DND-41 (cell line): Measurements from ENCODE around the gene CLECL1.

Experiments
- ATAC-seq: fragments of 200-7000 bp; cut with Tn5 transposase; 3 replicates; pipeline ENCODE4 v1.9.1; 2021; ENCODE audit warnings: low read depth; ENCODE audit not compliant: insufficient read depth
- DNase-seq: peaks from one replicate; pipeline ENCODE4 v3.0.0-alpha.2; 2020
- H2AFZ ChIP-seq: 2 replicates; pipeline ENCODE4 v1.6.0; 2012; ENCODE audit warnings: low read depth, low read length
- H3K27ac ChIP-seq: 2 replicates; pipeline ENCODE4 v1.5.1; 2012; ENCODE audit warnings: low read length, inconsistent platforms
- H3K27me3 ChIP-seq: fragments of 200-600 bp; sonication (generic); 2 replicates; pipeline ENCODE4 v1.6.0; 2012; ENCODE audit warnings: low read length, mild to moderate bottlenecking, inconsistent platforms; ENCODE audit not compliant: insufficient read depth, poor library complexity
- H3K36me3 ChIP-seq: 2 replicates; pipeline ENCODE4 v1.5.1; 2012; ENCODE audit warnings: low read length, inconsistent platforms; ENCODE audit not compliant: insufficient read depth
- H3K4me1 ChIP-seq: 2 replicates; pipeline ENCODE4 v1.5.1; 2012; ENCODE audit warnings: mild to moderate bottlenecking, low read length; ENCODE audit not compliant: insufficient read depth
- H3K4me2 ChIP-seq: 2 replicates; pipeline ENCODE4 v1.6.0; 2012; ENCODE audit warnings: mild to moderate bottlenecking, moderate library complexity, low read length, inconsistent platforms; ENCODE audit not compliant: insufficient read depth
- H3K4me3 ChIP-seq, 2 experiments: fragments of 200-600 bp in 1 of 2; shearing (Covaris generic) in 1 of 2; 2 replicates each; pipeline ENCODE4 v1.5.1; 2012 to 2016; ENCODE audit warnings: inconsistent platforms in 2 of 2, low read length in 2 of 2, mild to moderate bottlenecking in 2 of 2, low read depth in 1 of 2, moderate library complexity in 1 of 2
- H3K79me2 ChIP-seq: 2 replicates; pipeline ENCODE4 v1.6.0; 2012; ENCODE audit warnings: low read length, inconsistent platforms; ENCODE audit not compliant: insufficient read depth
- H3K9ac ChIP-seq: 2 replicates; pipeline ENCODE4 v1.6.0; 2012; ENCODE audit warnings: low read depth, mild to moderate bottlenecking, inconsistent platforms, low read length, moderate library complexity
- H3K9me3 ChIP-seq: 2 replicates; pipeline ENCODE4 v1.5.1; 2012; ENCODE audit warnings: low read length, moderate library complexity, mild to moderate bottlenecking, inconsistent platforms; ENCODE audit not compliant: insufficient read depth, severe bottlenecking
- H4K20me1 ChIP-seq: 2 replicates; pipeline ENCODE4 v1.6.0; 2012; ENCODE audit warnings: low read length; ENCODE audit not compliant: insufficient read depth
- EZH2 ChIP-seq: IDR thresholded peaks from 3 replicates; pipeline ENCODE4 v1.6.1; 2012; ENCODE audit warnings: borderline replicate concordance, low read depth, mild to moderate bottlenecking, moderate library complexity, low read length, inconsistent platforms; ENCODE audit not compliant: severe bottlenecking
- TF ChIP-seq, protein P1 (sequence below): IDR thresholded peaks from 2 replicates; pipeline ENCODE4 v1.5.1; 2012; ENCODE audit warnings: borderline replicate concordance, low read length, moderate library complexity, mild to moderate bottlenecking; ENCODE audit not compliant: poor library complexity, severe bottlenecking; ENCODE audit errors: extremely low read depth

The CLECL1 gene

DNA sequence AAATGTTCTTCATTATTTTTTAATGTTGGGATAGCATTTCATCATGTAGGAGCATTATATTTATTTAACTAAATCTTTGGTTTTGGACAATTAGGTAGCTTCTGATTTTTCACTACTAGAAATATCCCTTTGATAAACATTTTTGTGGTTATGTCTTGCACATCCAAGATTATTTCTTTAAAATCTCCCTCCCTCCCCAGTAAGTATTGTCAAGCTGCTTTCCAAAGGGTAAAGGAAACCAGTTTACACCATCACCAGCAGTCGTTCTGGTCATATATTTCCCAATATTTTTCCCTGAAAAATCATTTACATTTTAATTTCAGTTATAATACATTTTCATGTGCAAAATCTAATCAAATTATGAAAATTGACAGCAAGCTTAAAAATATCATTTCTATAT is 16.7 kb upstream of the CLECL1 start:
- no peak overlapping the region for H3K9ac ChIP-seq
- peaks cover 5% of the 10 kb centered on the region for H3K27me3 ChIP-seq
- no peak overlapping the region for H3K4me2 ChIP-seq
- no peak overlapping the region for H3K27ac ChIP-seq
- H3K79me2 ChIP-seq: peaks cover 4% of the 10 kb centered on the region; the same call in 1 of the 2 replicates
- no peak overlapping the region for H2AFZ ChIP-seq
- H3K4me3 ChIP-seq: no peak overlapping the region
- no peaks in the 10 kb centered on the region for H4K20me1 ChIP-seq
- TF ChIP-seq EZH2: no peak
- TF ChIP-seq, protein P1, sequence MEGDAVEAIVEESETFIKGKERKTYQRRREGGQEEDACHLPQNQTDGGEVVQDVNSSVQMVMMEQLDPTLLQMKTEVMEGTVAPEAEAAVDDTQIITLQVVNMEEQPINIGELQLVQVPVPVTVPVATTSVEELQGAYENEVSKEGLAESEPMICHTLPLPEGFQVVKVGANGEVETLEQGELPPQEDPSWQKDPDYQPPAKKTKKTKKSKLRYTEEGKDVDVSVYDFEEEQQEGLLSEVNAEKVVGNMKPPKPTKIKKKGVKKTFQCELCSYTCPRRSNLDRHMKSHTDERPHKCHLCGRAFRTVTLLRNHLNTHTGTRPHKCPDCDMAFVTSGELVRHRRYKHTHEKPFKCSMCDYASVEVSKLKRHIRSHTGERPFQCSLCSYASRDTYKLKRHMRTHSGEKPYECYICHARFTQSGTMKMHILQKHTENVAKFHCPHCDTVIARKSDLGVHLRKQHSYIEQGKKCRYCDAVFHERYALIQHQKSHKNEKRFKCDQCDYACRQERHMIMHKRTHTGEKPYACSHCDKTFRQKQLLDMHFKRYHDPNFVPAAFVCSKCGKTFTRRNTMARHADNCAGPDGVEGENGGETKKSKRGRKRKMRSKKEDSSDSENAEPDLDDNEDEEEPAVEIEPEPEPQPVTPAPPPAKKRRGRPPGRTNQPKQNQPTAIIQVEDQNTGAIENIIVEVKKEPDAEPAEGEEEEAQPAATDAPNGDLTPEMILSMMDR: no peak
- peaks cover 27% of the 10 kb centered on the region for H3K36me3 ChIP-seq
- no peaks in the 10 kb centered on the region for H3K9me3 ChIP-seq
- ATAC-seq: no peak
- no peak for DNase-seq
- H3K4me1 ChIP-seq: peaks cover 17% of the 10 kb centered on the region

DNA sequence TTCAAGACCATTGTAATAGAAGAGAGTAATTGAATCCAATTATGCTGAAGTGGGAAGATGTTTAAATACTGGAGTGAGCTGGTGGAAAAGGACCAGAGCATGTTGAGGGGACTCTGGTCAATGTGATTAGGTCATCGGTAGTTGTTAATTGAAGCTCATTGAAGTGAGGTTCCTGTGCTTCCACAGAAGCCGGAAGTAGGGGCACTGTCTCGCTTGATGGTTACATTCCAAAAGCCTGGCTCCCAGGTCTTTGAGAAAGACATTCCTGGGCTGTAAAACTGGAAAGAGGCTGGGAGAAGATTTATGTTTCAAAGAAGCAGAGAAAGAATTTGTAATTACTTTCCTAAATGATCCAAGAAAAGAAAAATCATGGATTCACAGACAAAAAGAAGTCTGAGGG is 12.3 kb upstream of the CLECL1 start:
- Histone ChIP-seq H3K79me2 (no peaks in the 10 kb centered on the region), H3K9me3 (no peaks in the 10 kb centered on the region), H3K36me3 (no peaks in the 10 kb centered on the region), H4K20me1 (no peaks in the 10 kb centered on the region), H2AFZ (no peak overlapping the region), H3K4me1 (peaks cover 28% of the 10 kb centered on the region), H3K9ac (no peak overlapping the region), H3K27ac (no peak overlapping the region), H3K4me2 (no peak overlapping the region), H3K4me3 (no peak overlapping the region), H3K27me3 (peaks cover 9% of the 10 kb centered on the region)
- no peak for DNase-seq
- TF ChIP-seq, protein P1: no peak
- no peak for TF ChIP-seq EZH2
- no peak for ATAC-seq

- Histone ChIP-seq H3K9me3 (no peaks in the 10 kb centered on the region), H3K27ac (no peak overlapping the region), H2AFZ (no peak overlapping the region), H3K79me2 (no peaks in the 10 kb centered on the region), H3K4me2 (peak overlapping the region; percentile 55), H3K27me3 (peaks cover 11% of the 10 kb centered on the region), H3K4me1 (peaks cover 31% of the 10 kb centered on the region), H4K20me1 (no peaks in the 10 kb centered on the region), H3K4me3 (peak overlapping the region in 1 of 2 experiments; percentile 33; a peak in 1 of 4 replicates), H3K9ac (no peak overlapping the region), H3K36me3 (no peaks in the 10 kb centered on the region)
- DNase-seq (no peak), ATAC-seq (no peak)
- no peak for TF ChIP-seq EZH2
- TF ChIP-seq, protein P1: no peak
Measured at GRCh38 chr12:9742661-9743060, 9.8 kb upstream of the CLECL1 start.

DNA sequence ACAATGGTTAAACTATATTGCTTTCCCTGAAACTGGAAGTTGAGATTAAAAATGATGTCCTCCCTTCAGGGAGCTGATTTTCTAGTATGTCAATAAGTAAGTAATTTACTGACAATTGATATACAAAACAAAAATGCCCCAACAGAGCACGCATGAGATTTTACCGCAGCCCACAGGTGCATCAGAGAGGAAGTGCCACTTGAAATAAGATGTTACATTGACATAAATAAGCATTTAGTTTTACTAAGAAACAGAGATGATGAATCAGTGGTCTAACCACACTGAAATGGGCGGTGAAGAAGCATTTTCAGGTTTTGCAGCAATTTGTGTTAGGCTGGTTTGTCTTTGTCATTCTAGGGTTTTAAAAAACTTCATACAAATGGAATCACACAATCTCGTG is 8.8 kb upstream of the CLECL1 start:
- no peaks in the 10 kb centered on the region for H3K79me2 ChIP-seq
- ATAC-seq (peak; percentile 93), DNase-seq (peak; percentile 68)
- no peak overlapping the region for H2AFZ ChIP-seq
- H3K27ac ChIP-seq: no peak overlapping the region
- H3K9ac ChIP-seq: no peak overlapping the region
- H3K4me2 ChIP-seq: peak overlapping the region; percentile 55
- H3K4me1 ChIP-seq: peaks cover 38% of the 10 kb centered on the region
- H3K36me3 ChIP-seq: no peaks in the 10 kb centered on the region
- H4K20me1 ChIP-seq: no peaks in the 10 kb centered on the region
- TF ChIP-seq EZH2: no peak
- TF ChIP-seq, protein P1: no peak
- no peak overlapping the region for H3K4me3 ChIP-seq
- no peaks in the 10 kb centered on the region for H3K9me3 ChIP-seq
- H3K27me3 ChIP-seq: peaks cover 11% of the 10 kb centered on the region
